Panc1 (cell line): ENCODE measurements around the gene ABHD17A. TPM values are rescaled to one million over a fixed set of nuclear protein-coding genes. Genes with fewer than 3 reads are reported as not detected.
A peak's percentile ranks its signal among the peaks of the same experiment; 100 is the strongest.

ENCODE experiments used
- ATAC-seq: fragments of 200-7000 bp; cut with Tn5 transposase; 2 replicates; pipeline ENCODE4 v1.9.1; 2020; ENCODE audit warnings: mild to moderate bottlenecking, moderate library complexity
- BruUV-seq: library from RNA; stranded (reverse); fragments of 400-500 nt; replicated peaks from 2 replicates; lab custom pipeline; 2021; lab: Mats Ljungman, UMichigan
- CTCF ChIA-PET: fragments of 300-600 bp; sonication (Branson Sonifier 250); formaldehyde crosslinking; loops from one replicate; lab custom pipeline; 2022; ENCODE audit warnings: antibody characterized with exemption; lab: Charles Lee
- POLR2A ChIA-PET: fragments of 300-600 bp; sonication (Branson Sonifier 250); formaldehyde crosslinking; loops from one replicate; lab custom pipeline; 2022; ENCODE audit warnings: antibody characterized with exemption; lab: Charles Lee
- DNase-seq: peaks from one replicate; pipeline ENCODE4 v3.0.0-alpha.2; 2010; ENCODE audit warnings: low read depth, low spot score
- H3K27ac ChIP-seq: 2 replicates; pipeline ENCODE4 v1.5.1; 2011; ENCODE audit warnings: mild to moderate bottlenecking, low read length, inconsistent platforms
- H3K27me3 ChIP-seq: fragments of 200-500 bp; sonication (Bioruptor generic); 2 replicates; pipeline ENCODE4 v1.6.0; 2014; ENCODE audit warnings: low read length, inconsistent platforms; ENCODE audit not compliant: control insufficient read depth, insufficient read depth
- H3K36me3 ChIP-seq: fragments of 200-500 bp; sonication (Bioruptor generic); 2 replicates; pipeline ENCODE4 v1.5.1; 2014; ENCODE audit warnings: inconsistent platforms, mild to moderate bottlenecking, low read length, moderate library complexity; ENCODE audit not compliant: control insufficient read depth, insufficient read depth
- H3K4me1 ChIP-seq: 2 replicates; pipeline ENCODE4 v1.5.1; 2011; ENCODE audit warnings: inconsistent platforms, mild to moderate bottlenecking, low read length, moderate library complexity; ENCODE audit not compliant: control insufficient read depth, insufficient read depth
- H3K4me3 ChIP-seq, 2 experiments: 2 replicates each; pipeline ENCODE4 v1.5.1; 2011 to 2012; ENCODE audit warnings: low read depth in 2 of 2, low read length in 2 of 2, mild to moderate bottlenecking in 2 of 2, inconsistent platforms in 1 of 2, moderate library complexity in 1 of 2
- H3K9me3 ChIP-seq: fragments of 200-500 bp; sonication (Bioruptor generic); 2 replicates; pipeline ENCODE4 v1.5.1; 2014; ENCODE audit warnings: low read depth, mild to moderate bottlenecking, inconsistent platforms, low read length, moderate library complexity; ENCODE audit not compliant: control insufficient read depth, insufficient read depth
- CTCF ChIP-seq: fragments of 450-650 bp; IDR thresholded peaks from 2 replicates; pipeline ENCODE4 v1.5.1; 2017; ENCODE audit warnings: mild to moderate bottlenecking
- POLR2AphosphoS5 ChIP-seq: IDR thresholded peaks from 2 replicates; pipeline ENCODE4 v1.6.1; 2012; ENCODE audit warnings: mild to moderate bottlenecking, low read depth, low read length, moderate library complexity
- SIN3A ChIP-seq: IDR thresholded peaks from 2 replicates; pipeline ENCODE4 v1.6.1; 2012; ENCODE audit warnings: low read depth, mild to moderate bottlenecking, low read length, moderate library complexity, borderline replicate concordance; ENCODE audit not compliant: insufficient read depth
- TCF7L2 ChIP-seq: IDR thresholded peaks from 2 replicates; pipeline ENCODE4 v1.6.1; 2011; ENCODE audit warnings: mild to moderate bottlenecking, low read depth, low read length, inconsistent platforms
- in situ Hi-C: cut with HindIII; loops from 2 replicates; pipeline ENCODE4 v1.10.0; 2016; ENCODE audit warnings: low sequenced_read_pairs, low pct_unique_long_range_greater_than_20kb
- intact Hi-C: fragments of 100-400 bp; cut with micrococcal nuclease; formaldehyde crosslinking; loops from one replicate; pipeline ENCODE4 v1.10.0; 2022; ENCODE audit not compliant: unreplicated experiment
- total RNA-seq: library from RNA; stranded (reverse); gene quantifications from one replicate; pipeline ENCODE4 v1.2.1, GENCODE V29; 2021; ENCODE audit not compliant: unreplicated experiment
- TF ChIP-seq, protein P1 (sequence below), 2 experiments: IDR thresholded peaks; 2 replicates each; pipeline ENCODE4 v1.6.1; 2011 to 2012; ENCODE audit warnings: low read depth in 2 of 2, control low read depth in 1 of 2, low read length in 1 of 2, mild to moderate bottlenecking in 1 of 2, moderate library complexity in 1 of 2; ENCODE audit not compliant: insufficient read depth in 1 of 2

Gene ABHD17A
- total RNA-seq, 1 experiment from 2014 or later, result 57.1 TPM

GRCh38 chr19:1907563-1908363 lies 22.5 kb upstream of the ABHD17A start:
- intact Hi-C loops, result no loop called here
- no peaks in the 10 kb centered on the region for H3K27me3 ChIP-seq
- in situ Hi-C loops, result no loop called here
- H3K4me3 ChIP-seq, result peak overlapping the region; percentile 33 to 45
- TF ChIP-seq CTCF (no peak), POLR2AphosphoS5 (peak; percentile 44; the same call in 1 of the 2 replicates)
- ChIA-PET CTCF (interaction anchor here (0.8 kb wide), 1 partner anchor 69 kb away, joined by 3 read pairs; no protein-coding TSS in a partner anchor), POLR2A (no interaction called here)
- H3K36me3 ChIP-seq, result no peaks in the 10 kb centered on the region
- no peak for DNase-seq
- BruUV-seq, result no TSS peak
- H3K27ac ChIP-seq, result peak overlapping the region; percentile 79
- H3K9me3 ChIP-seq, result no peaks in the 10 kb centered on the region
- peak; percentile 57 for ATAC-seq
- H3K4me1 ChIP-seq, result peaks cover 17% of the 10 kb centered on the region

DNA sequence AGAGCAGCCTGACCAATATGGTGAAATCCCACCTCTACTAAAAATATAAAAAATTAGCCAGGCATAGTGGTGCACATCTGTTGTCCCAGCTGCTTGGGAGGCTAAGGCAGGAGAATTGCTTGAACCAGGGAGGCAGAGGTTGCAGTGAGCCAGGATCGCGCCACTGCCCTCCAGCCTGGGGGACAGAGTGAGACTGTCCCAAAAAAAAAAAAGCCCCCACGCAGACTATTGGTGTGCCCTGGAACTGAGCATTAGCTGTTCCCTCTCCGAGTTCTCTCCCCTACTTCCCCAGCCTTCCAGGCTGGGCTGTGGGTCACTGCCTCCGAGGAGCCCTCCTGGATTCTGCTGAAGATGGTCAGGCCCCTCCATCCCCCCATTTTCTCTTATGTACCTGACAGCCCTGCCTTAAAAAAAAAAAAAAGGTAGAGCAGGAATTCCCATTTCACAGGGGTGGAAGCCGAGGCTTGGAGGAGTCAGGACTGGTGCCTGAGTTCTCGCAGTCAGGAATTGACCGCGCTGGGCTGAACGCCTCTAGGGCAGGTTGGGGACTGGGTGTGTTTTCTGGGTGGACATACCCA lies 21.8 kb upstream of the ABHD17A start:
- in situ Hi-C loops, result no loop called here
- CTCF ChIA-PET, result no interaction called here

More for the DNA sequence above, 21.8 kb upstream of the ABHD17A start:
- DNase-seq (no peak), ATAC-seq (no peak)
- BruUV-seq, result no TSS peak
- peaks cover 17% of the 10 kb centered on the region for H3K4me1 ChIP-seq
- H3K9me3 ChIP-seq, result no peaks in the 10 kb centered on the region
- no peaks in the 10 kb centered on the region for H3K27me3 ChIP-seq
- H3K4me3 ChIP-seq, result peak overlapping the region; percentile 33 to 45
- intact Hi-C loops, result no loop called here
- no peak for TF ChIP-seq SIN3A
- no peak for TF ChIP-seq TCF7L2
- TF ChIP-seq POLR2AphosphoS5, result no peak
- TF ChIP-seq CTCF, result no peak
- TF ChIP-seq, protein P1, sequence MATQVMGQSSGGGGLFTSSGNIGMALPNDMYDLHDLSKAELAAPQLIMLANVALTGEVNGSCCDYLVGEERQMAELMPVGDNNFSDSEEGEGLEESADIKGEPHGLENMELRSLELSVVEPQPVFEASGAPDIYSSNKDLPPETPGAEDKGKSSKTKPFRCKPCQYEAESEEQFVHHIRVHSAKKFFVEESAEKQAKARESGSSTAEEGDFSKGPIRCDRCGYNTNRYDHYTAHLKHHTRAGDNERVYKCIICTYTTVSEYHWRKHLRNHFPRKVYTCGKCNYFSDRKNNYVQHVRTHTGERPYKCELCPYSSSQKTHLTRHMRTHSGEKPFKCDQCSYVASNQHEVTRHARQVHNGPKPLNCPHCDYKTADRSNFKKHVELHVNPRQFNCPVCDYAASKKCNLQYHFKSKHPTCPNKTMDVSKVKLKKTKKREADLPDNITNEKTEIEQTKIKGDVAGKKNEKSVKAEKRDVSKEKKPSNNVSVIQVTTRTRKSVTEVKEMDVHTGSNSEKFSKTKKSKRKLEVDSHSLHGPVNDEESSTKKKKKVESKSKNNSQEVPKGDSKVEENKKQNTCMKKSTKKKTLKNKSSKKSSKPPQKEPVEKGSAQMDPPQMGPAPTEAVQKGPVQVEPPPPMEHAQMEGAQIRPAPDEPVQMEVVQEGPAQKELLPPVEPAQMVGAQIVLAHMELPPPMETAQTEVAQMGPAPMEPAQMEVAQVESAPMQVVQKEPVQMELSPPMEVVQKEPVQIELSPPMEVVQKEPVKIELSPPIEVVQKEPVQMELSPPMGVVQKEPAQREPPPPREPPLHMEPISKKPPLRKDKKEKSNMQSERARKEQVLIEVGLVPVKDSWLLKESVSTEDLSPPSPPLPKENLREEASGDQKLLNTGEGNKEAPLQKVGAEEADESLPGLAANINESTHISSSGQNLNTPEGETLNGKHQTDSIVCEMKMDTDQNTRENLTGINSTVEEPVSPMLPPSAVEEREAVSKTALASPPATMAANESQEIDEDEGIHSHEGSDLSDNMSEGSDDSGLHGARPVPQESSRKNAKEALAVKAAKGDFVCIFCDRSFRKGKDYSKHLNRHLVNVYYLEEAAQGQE (IDR thresholded peaks at IDR 0.05; ENCODE audit: insufficient read depth in 1 of 2, low read depth in 2 of 2, low read length in 1 of 2), result no peak
- POLR2A ChIA-PET, result interaction anchor here (0.7 kb wide), 1 partner anchor 16 kb away, joined by 6 read pairs; no protein-coding TSS in a partner anchor
- no peaks in the 10 kb centered on the region for H3K36me3 ChIP-seq
- H3K27ac ChIP-seq, result peak overlapping the region; percentile 79
